Vein endothelial cell (primary cell): ENCODE measurements around the gene MMP13. TPM values are rescaled to one million over a fixed set of nuclear protein-coding genes. Genes with fewer than 3 reads are reported as not detected.

Experiments used
- small RNA-seq: library from RNA; depleted of rRNA; stranded (forward); fragments of <200 nt; gene quantifications from one replicate; pipeline ENCODE3, GENCODE V24; 2012
- total RNA-seq: library from RNA; depleted of rRNA; stranded (reverse); fragments of >200 nt; gene quantifications from 2 replicates; pipeline ENCODE4 v1.2.3, GENCODE V29; 2012

Gene MMP13
- not detected in 2 replicates for total RNA-seq

DNA sequence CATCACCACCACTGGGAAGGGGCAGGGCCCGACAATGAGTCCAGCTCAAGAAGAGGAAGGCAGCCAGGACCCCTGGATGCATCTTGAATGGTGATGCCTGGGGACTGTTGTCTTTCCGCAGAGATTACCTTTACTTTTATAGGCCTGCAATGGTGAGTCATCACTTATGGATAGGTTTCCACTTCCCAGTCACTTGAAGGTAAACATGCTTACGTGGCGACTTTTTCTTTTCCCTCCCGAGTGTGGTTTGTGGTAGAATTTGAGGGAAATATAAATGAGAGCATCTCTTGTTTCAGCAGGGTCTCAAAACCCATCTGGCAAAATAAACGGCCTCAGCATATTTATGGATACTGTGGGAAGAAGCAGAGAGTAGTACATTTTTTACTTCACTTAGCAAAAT lies at the start of gene MMP13:
TSS of gene MMP13 (minus strand) at position 109 of the 400 bp plus-strand sequence. CDS start at position 82, 27 bp downstream.

Small RNA genes lying within 50 kb of the gene (small RNA-seq; reads per million reads assigned to genes)
- gene RNU7-159P = not detected

Other genes with a start within 250 kb of the MMP13 start
- not detected in 2 replicates for gene MMP27, start 250.0 kb downstream of the MMP13 start, total RNA-seq
- gene MMP8, start 230.8 kb downstream of the MMP13 start, total RNA-seq = not detected in 2 replicates
- 87.9 and 94.7 TPM in 2 replicates for gene MMP10, start 175.1 kb downstream of the MMP13 start, total RNA-seq
- 562 and 4,071 TPM in 2 replicates for gene MMP1, start 157.6 kb downstream of the MMP13 start, total RNA-seq
- not detected in 2 replicates for gene MMP3, start 112.1 kb downstream of the MMP13 start, total RNA-seq
- gene MMP12, start 80.8 kb downstream of the MMP13 start, total RNA-seq = not detected in 2 replicates
- gene DCUN1D5, start 136.4 kb upstream of the MMP13 start, total RNA-seq = 75.8 and 80.5 TPM in 2 replicates
- 6.5 and 12.4 TPM in 2 replicates for gene DYNC2H1, start 153.7 kb upstream of the MMP13 start, total RNA-seq